NCI-H1417 treated with DMSO at 0.1 percent for 48 hours (cell line): ENCODE data around the gene C2orf15.
"Not testable (repeated sequence)": the region's sequence is repeated elsewhere in the genome, so short reads cannot be mapped to it uniquely, and the experiment has no call there.

ENCODE experiments used
- DNase-seq: peaks from one replicate; lab custom pipeline; 2025; lab: John Stamatoyannopoulos, UW

Gene C2orf15

DNA sequence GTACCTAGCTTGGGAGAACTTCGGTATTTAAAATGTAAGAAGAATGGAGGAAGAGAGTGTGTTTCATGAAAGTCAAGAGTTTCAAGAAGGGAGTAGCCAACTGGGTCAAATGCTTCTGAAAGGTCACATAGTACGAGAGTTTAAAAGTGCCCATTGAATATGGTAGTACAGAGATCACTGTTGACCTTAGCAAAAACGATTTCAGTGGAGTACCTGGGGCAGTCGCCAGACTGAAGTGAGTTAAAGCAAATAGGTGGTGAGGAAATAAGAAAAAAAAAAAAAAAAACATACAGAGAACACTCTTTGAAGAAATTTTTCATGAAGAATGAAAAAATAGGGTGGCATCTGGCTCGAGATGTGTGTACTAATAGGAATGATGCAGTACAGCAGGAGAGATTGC is 24.7 kb downstream of the C2orf15 start:
- DNase-seq = no peak

DNA sequence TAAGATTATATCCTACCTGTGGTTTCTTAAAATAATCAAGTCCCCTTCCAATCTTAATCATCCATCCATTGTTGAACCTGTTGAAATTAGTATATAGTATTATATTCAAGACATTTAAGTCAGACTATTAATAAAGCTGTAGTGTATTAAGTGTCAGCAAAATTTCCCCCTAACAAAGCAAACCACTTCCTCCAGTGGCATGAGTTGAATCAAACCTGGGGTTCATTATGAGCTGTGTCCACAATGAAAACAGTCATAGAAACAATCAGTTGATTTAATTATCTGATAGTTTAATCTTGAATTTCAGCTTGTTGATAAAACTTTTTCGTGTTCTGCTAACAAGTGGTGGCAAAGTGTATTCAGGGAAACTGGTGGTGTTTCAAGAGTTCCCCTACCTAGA is 28.0 kb downstream of the C2orf15 start:
- no peak for DNase-seq

GRCh38 chr2:99171377-99172140 is 30.1 kb downstream of the C2orf15 start:
- no peak for DNase-seq

DNA sequence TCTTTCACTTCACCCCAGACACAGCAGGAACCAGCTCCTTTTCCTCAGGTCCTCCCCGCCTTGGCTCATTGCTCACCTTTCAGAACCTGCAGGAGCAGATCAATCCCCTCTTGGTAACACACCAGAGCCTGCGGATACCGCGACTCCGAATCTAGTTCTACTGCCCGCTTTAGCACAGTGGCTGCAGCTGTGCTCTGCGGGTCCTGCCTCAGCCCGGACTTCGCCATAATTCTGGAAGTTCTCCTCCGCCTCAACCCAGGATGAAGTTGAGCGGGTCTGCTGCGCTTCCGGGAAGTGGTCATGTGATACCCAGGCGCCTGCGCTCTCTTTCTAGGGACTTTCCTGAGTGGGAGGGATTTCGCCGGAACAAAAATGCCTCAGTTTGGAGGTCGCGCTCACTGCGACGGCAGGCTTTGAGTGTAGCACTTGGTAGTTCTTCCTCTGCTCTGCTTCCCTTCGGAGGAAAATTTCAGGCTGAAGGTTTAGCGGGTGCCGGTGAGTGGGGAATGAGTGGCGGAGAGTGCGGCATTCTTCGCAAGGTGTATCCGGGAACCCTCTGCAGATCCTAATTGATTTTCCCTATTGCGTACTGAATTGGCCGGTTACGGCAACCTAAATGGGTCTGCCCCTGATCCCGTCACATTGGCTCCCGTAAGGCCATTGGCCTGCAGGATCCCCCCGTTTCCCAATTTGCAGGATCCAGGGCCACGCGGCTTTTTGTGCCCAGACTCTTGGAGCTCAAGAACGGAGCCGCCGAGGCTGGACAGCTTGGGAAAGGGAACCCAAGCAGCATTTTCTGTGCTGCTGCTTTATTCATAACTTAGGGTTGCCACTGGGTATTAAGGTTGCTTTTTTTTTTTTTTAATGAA is 39.5 kb downstream of the C2orf15 start, which contains the start of the genes MITD1 and MRPL30:
Gene MITD1 (minus strand): TSS at position 304 of the 869 bp plus-strand sequence. CDS start 77 bp downstream, at position 227.
Gene MRPL30 (plus strand): TSS at position 430 of the 869 bp plus-strand sequence. CDS start 5,020 bp downstream, outside the sequence.
- DNase-seq = peak; percentile 79

DNA sequence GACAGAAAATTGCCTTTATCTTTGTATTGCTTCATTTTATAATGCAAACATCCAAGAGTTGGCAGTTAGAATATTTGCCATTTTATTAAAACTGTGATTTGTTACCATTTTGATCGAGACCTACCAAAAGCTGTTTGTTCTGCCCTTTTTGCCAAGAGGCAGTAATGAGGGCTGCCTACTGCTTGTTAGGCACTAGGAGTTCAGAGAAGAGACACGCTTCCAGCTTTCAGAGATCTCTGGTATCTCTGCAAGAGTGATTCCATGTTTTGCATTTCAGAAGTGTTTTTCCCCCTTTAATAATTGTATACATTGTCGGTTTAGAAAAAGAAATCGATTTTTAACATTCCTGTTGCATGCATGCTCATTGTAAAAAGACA is 40.1 kb downstream of the C2orf15 start:
- no peak for DNase-seq

DNA sequence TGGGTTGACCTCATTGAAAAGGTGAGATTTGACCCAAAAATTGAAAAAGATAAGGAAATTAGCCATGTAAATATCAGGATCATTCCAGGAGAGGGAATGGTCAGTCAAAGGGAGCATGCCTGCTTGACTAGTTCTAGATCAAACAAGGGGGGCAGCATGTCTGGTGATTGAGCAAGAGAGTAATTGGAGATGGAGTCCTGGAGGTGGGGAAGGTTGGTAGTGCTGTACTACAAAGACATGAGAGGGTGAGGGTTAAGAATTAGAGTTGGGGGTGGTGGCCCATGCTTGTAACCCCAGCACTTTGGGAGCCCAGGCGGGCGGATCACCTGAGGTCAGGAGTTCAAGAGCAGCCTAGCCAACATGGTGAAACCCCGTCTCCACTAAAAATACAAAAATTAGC is 41.5 kb downstream of the C2orf15 start:
- DNase-seq = no peak

- DNase-seq = no peak
Observed at GRCh38 chr2:99184811-99185210, 43.3 kb downstream of the C2orf15 start.

DNA sequence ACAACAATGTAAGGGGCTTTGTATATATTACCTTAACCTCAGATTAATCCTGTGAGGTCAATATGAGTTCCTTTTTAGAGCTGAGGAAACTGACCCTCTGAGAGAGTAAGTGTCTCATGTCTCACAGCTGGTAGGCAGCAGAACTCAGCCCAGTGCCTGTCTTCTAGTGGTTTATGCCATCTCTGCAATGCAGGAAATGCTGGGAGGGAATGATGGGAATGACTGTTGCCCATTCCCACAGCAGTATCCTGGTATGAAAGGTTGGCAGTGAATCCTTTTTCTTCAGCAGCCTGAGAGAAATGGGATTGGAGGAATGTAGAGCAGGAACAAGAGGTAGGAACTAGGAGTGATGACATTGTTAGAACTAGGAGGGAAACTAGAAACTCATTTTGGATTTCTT is 45.5 kb downstream of the C2orf15 start:
- DNase-seq = no peak

DNA sequence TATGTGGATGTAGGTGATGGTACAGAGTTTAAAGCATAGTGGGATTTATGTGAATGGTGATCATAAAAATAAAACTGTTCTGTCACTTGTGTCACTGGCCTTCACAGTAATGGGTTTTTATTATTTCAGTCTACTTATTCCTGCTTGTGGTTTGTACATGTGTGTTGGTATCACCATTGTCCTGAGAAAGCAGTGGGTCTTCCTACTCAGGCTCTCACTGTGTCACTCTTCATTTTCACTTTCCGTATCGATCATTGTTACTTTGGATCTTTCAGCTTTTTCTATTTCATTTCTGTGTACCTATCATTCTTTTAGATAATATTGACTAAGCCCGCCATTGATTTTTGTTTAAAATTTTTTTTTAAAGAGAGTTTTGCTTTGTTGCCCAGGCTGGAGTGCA is 46.9 kb downstream of the C2orf15 start:
- DNase-seq = no peak

DNA sequence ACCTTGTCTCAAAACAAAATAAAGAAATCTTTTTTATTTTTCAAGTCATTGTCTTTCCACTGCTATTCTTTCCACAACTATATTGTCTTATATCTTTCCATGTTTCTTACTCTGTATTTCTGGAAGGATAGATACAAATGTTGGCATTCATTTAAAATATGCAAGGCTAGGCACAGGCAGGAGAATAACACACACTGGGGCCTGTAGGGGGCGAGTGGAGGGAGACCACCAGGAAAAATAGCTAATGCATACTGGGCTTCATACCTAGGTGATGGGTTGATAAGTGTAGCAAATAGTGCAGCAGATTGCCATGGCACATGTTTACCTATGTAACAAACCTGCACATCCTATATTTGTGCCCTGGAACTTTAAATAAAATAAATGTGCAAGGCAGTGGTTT is 49.0 kb downstream of the C2orf15 start:
- DNase-seq = no peak

DNA sequence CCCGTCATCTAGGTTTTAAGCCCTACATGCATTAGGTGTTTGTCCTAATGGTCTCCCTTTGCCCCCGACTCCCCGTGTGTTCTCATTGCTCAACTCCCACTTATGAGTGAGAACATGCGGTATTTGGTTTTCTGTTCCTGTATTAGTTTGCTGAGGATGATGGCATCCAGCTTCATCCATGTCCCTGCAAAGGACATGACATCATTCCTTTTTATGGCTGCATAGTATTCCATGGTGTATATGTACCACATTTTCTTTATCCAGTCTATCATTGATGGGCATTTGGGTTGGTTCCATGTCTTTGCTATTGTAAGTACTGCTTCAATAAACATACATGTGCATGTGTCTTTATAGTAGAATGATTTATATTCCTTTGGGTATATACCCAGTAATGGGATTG is 50.9 kb downstream of the C2orf15 start:
- DNase-seq = not testable (repeated sequence)

GRCh38 chr2:99198103-99198841 is 56.8 kb downstream of the C2orf15 start:
- DNase-seq = no peak

GRCh38 chr2:99200076-99200800 is 58.7 kb downstream of the C2orf15 start:
- DNase-seq = no peak
